HG02970 (cell line): Measurements from ENCODE around the gene TTC21A.
"Not testable (repeated sequence)": the region's sequence is repeated elsewhere in the genome, so short reads cannot be mapped to it uniquely, and the experiment has no call there.

ENCODE experiments used
- ATAC-seq: cut with Tn5 transposase; IDR thresholded peaks from one replicate; pipeline ENCODE4 v1.9.1; 2021; ENCODE audit warnings: mild to moderate bottlenecking, moderate library complexity, moderate number of reproducible peaks; ENCODE audit not compliant: unreplicated experiment, low FRiP score

TTC21A gene

GRCh38 chr3:39148435-39149058 lies 41.1 kb downstream of the TTC21A start:
- no peak for ATAC-seq

GRCh38 chr3:39149059-39149455 lies 41.6 kb downstream of the TTC21A start:
- no peak for ATAC-seq

DNA sequence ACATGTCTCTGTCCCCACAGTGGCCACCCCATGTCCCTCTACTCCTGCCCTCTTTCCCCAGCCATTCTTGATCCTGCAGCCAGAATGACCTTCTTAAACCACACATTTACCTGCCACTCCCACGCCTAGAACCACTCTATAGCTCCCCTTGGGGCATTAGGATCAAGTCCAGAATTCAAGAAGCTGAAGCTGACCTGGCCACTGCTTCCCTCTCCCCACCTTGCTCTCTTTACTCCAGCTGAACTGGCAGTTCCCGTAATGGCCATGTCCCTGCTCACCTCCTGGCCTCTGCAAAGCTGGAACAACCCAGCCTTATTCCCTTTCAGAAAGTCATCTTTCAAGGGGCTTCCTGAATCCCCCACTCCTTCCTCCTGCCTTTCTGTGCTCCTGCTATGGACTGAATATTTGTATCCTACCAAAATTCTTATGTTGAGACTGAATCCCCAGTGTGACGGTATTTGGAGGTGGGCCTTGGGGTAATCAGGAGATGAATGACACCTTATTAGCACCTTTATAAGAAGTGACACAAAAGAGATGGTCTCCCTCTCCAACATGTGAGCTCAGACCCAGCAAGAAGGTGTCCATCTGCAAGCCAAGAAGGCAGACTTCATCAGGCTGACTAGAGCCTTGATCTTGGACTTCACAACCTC lies 42.1 kb downstream of the TTC21A start:
- no peak for ATAC-seq

DNA sequence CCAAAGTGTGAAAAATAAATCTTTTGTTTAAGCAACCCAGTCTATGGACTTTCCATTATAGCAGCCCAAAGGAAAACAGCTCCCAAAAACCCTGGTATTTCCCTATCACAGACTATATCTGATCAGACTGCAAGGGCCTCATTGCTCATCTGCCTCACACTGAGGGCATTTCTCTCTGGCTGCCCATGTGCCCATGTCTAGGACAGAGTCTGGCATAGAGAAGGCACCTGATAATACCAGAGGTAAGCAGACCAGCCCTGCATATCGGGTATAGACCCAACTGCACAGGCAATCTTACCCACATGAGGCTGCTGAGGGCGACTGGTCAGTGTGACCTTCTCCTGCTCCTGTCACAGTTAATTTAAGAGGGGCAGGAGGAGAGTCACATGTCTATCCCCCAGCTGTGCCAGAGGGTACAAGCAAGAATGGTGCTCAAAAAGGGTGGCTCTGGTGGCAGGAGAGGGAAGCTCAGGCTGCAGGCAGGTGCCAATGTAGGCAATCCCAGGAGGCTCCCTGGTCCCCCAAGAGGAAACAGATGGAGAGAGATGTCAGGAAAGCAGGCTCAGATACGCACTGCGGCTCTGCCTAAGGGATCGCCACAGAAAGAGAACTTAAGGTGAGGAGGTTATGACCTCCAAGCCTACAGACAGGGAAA lies 42.8 kb downstream of the TTC21A start:
- ATAC-seq: no peak

GRCh38 chr3:39150803-39151631 lies 43.5 kb downstream of the TTC21A start:
- ATAC-seq: no peak

- no peak for ATAC-seq
Observed at GRCh38 chr3:39153977-39154279, 46.4 kb downstream of the TTC21A start.

DNA sequence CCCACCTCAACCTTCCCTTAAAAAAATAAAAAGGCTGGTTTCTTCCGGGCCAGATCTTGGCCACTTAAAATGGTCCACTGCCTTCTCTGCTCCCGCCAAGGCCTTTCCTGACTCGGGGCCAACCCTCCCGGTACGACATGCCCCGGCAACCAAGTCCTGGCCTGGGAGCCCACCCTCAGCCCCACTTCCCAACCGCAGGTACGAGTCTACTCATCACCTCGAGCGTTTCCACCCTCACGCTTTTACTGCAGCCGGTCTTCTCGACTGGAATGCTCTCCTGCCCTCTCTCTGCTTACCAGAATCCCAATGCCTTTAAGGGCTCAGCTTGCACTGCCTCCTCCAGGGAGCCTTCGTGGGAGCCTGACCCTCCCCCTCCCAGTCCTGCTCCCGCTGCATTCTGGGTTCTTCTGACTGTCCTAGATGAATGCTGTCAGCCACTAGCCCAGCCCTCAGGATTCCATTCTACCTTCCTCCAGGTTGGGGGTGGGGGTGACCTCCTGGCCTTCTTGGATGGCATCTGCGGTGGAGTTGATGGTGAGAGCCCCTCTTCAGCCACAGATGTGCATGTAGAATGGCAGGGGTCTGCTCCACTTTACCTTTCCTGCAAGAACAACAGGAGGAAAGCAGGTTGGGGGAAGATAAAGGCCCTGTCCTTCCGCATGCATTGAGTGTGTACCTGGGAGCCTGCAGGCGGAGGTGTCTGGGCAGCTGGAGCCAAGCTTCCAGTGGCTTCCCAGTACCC lies 47.0 kb downstream of the TTC21A start:
- no peak for ATAC-seq

DNA sequence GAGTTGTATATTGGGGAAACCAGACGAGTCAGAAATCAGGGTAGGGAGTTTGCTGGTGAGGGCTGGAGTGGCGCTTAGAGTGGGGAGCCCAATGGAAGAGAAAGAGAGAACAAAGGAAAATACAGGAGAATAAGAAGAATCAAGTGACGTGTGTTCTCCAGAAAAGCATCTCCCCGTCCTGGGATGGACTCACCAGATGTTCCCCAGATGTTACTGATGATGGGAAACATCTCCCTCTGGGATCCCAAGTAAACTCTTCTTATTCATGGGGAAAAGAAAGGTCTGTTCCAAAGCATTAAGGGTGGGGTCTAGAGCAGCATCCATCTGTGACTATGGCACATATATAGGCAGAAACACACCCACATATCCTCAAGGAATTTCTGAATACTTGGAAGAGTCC lies 48.9 kb downstream of the TTC21A start:
- no peak for ATAC-seq

GRCh38 chr3:39157359-39157758 lies 49.9 kb downstream of the TTC21A start:
- no peak for ATAC-seq

DNA sequence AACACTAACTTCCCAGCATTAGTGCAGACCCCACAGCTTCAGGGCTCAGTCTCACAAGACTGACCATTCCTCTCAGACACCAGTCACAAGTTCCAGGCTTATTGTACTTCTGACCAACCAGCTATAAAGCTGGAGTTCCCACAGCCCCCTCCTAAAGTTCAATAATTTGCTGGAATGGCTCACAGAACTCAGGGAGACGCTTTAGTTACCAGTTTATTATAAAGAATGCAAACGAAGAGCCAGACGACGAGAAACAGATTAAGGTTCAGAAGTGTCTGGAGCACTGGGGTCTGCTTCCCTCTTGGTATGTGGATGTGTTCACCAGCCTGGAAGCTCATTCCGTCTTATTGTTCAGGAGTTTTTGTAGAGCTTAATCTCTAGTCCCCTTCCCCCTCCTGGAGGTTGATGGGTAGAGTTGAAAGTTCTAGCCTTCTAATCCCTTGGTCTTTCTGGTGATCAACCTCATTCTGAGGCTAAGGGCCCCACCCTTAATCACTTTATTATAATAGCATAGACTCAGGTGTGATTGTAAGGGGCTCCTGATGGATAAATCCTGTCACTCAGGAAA lies 50.8 kb downstream of the TTC21A start:
- no peak for ATAC-seq

DNA sequence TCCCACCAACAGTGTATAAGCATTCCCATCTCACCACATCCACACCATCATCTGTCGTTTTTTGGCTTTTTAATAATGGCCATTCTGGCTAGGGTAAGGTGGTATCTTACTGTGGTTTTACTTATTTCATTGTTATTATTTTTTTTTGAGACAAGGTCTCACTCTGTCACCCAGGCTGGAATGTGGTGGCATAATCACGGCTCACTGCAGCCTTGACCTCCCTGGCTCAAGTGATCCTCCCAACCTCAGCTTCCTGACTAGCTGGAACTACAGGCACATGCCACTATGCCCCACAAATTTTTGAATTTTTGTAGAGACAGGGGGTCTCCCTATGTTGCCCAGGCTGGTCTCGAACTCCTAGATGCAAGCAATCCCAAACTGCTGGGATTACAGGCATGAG lies 56.9 kb downstream of the TTC21A start:
- no peak for ATAC-seq

DNA sequence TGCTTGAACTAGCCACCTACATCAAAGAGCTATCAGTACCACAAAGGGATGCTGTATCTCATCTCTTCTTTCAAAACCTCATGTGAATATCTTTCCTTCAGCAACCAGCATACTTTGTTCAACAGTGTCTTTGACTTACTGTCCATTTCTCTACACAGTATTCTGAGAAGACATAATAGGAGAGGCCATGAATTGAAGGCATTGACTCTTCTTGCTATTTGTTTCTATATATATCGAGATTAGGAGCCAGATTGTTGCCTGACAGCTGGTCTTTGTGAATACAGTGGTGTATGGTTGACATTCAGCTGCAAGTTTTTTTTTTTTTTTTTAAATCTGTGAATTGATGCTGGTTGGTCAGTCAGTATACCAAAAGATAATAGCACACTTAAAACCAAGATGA lies 58.0 kb downstream of the TTC21A start:
- no peak for ATAC-seq

- no peak for ATAC-seq
Observed at GRCh38 chr3:39166134-39166710, 58.7 kb downstream of the TTC21A start.

DNA sequence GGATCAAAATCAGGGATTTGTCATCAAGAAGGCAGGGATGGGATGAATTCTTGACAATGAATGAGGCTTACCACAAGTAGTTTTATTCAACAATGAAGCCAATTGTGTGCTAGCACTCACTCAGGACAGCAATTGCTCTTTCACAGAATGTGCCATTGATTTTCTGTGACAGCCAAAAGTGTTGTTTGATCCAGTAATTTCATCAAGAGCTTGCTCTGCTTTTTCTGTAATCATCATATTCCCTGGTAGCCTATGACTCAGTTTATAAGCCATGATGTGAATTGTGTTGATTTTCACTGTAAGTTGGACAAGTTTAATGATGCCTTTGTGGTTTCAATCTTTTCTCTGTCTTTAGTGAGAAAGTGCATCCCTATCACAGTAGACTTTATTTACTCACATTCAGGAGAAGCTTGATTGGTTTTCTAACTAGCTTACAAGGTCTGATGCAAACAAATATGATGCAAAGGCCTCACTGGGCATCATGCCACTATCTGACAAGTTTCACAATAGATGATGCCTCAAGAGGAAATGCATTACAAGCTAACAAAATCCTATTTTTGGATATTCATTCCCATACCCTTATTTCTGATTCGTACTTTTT lies 59.6 kb downstream of the TTC21A start:
- no peak for ATAC-seq

GRCh38 chr3:39168156-39168780 lies 60.8 kb downstream of the TTC21A start:
- ATAC-seq: no peak

DNA sequence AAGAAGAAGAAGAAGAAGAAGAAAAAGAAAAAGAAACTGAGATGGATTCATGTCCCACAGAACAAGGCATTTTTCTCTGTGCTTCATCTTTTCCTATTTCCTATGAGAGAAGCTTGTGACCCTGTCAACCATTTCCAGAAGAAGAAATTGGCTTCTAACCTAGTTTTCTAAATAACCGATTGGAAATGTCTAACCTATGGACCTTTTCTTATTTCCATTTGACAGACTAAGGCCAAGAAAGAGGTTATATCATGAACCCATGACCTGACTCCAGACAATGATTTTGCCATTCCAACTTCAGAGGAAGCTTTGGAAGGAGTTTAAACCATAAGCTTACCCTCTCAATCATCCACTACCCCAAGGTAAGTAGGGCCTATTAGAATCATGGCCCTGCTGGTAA lies 62.2 kb downstream of the TTC21A start:
- ATAC-seq: no peak

GRCh38 chr3:39170461-39170860 lies 63.0 kb downstream of the TTC21A start:
- ATAC-seq: no peak

- ATAC-seq: not testable (repeated sequence)
Observed at GRCh38 chr3:39170877-39171276, 63.4 kb downstream of the TTC21A start.

GRCh38 chr3:39171860-39172259 lies 64.4 kb downstream of the TTC21A start:
- ATAC-seq: no peak
